ENCODE results near the gene RNF150.
"Not testable (repeated sequence)": the region's sequence is repeated elsewhere in the genome, so short reads cannot be mapped to it uniquely, and the experiment has no call there.

The RNF150 gene

DNA sequence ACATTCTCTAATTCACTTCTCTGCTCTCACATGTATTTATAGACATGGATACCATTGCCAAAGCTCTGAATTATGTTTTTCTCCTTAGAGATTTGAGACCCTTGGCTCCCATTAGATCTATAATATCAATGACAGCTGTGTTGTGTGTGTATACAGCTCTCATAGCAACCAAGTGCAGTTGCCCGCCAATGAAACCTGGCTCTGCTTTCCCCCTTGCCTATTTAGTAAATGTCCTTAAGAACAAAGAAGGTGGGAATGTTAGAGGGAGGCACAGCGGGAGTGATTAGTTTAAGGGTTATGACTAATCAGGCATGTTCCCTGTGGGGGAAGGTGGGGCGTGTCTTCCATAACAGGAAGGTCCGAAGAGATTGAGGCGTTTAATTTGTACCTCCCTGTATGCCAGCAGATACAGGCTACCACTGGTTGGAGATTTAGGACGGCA lies 276.6 kb downstream of the RNF150 start:
- DNase-seq: no peak

DNA sequence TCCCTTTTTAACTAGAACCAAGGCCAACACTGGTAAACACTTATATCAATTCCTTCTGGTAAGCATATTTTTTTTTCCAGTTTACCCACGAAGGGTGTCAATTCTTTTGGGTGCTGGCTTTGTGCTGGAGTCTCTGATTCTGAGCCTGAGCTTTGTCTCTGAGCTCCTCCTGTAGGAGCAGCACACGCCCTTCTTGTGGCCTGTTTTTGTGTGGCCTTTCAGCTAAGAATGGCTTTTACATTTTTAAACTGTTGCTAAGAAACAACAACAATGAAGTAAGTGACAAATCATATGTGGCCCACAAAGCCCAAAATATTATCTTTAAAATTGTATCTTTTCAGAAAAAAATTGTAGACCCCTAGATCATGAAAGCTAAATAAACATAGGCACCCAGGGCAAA lies 279.1 kb downstream of the RNF150 start:
- no peak for DNase-seq

DNA sequence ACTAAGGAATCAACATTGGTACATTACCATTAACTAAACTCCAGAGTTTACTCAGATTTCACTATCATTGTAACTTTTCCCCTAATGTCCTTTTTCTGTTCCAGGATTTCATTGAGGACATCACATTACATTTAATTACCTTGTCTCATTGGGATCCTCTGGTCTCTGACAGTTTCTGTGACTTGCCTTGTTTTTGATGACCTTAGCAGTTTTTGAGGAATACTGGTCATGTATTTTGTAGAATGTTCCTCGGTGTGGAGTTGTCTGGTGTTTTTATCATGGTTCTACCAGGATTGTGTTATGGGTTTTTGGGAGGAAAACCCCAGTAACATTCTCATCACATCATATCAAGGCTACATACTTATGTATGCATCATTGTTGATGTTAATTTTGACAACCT lies 281.5 kb downstream of the RNF150 start:
- DNase-seq: no peak

DNA sequence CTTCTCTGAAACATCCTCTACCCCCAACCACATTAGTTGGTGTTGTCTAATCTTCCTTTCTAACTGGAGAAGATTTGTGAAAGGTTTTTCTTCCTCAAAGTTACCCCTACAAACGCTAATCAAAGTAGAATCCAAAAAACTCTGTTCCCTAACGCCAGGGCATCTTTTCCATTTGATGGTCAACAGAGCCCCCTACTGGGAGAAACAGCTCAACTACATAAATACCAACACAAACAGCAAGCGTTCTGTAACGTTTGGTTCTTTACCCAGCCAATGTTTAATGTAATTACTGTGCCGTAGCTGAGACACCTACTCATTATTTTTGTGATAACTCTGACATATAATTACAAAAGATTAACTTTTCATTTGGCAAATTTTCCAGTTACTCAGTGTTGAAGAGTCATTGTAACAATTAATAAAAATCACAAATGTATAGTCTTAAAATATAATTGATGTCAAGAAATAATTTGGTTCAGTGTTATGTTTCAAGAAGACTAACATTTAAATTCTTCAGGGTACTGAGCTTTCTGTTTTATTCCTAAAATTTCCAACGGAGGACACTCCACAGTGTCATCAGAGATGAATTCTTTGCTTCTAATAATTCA lies 282.1 kb downstream of the RNF150 start:
- peak; percentile 1 for DNase-seq

DNA sequence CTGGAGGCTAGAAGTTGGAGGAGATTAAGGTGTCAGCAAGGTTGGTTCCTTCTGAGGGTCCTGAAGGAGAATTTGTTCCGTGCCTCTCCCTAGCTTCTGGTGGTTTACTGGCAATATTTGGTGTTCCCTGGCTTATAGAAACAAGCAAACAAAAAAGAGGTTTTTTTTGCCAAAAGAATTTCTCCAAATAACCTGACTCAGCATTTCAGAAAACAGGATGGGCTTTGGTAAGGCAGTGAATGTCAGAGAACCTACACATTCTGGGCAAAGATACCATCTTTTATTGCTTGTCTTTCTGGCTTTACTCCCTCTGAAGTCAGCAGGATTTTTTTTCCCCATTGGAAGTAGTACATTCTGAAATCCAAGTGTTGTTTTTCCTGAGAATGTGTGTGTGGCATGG lies 283.7 kb downstream of the RNF150 start:
- DNase-seq: no peak

GRCh38 chr4:140846736-140847135 lies 286.5 kb downstream of the RNF150 start:
- DNase-seq: no peak

DNA sequence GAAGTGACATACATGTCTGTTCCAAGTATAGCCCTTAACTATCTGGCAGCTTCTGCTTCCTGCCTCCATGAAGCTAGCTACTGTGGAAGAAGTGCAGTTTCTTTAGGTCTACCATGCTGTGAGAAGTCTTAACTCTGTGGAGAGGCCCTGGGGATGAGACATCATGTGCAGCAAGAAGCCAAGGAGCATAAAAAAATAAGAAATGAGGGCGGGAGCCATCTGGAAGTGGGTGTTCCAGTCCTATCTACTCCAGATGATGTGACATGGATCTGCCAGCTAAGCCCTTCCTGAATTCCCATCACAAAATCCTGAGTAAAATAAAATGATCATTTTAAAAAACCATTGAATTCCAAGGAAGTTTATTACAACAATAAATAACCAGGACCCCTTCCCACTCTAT lies 289.2 kb downstream of the RNF150 start:
- no peak for DNase-seq

DNA sequence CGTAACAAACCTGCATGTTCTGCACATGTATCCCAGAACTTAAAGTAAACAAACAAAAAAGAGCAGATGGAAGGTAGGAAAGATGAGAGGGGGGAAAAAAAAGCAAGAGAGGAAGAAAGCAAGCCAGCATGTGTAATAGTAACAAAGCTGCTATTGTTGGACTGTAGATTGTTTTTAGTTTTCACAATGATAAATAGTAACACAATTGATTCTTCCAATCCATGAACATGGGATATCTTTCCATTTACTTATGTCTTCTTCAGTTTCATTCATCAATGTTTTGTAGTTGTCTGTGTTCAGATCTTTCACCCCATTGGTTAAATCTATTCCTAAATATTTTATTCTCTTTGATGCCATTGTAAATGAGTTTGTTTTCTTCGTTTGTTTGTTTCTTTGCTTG lies 292.1 kb downstream of the RNF150 start:
- DNase-seq: no peak

DNA sequence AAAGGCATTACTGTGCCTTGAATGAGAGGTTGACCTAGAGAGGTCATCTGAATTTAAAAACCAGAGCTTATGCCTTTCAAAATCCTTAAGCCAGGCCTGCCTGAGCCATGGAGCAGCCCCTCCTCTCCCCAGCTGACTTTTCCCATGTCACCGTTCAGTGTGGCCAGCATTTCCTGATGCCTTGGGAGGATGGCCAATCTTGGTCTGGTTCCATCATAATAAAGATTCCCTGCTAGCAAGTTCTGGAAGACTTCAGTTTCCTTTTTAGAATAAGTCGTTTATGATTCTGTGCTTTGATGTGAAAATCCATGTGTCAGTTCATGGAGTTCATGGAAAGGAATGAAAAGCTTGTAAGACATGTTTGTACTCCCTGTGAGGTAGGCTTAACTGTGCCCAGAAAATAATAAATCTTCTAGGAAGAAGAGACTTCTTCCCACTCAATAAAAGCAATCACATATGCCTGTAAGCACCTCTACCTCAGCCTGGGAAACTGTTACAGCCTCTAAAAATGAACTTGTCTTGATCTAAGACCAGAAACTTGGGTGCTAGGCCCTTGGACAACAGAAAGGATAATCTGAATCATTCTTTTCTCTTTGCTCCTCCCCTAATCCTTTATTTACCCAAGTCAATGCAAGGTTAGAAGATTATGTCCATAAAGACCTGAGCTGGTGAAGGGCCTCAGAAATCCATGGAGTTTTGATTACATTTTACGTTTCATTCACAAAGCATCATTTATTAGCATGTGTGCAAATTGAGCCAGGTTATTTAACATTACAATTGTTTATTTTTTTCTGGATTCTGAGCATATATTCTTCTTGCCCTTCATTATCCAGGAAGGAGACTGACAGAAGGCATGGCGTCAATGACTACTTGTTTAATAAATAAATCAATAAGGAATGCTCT lies 293.1 kb downstream of the RNF150 start:
- DNase-seq: no peak

GRCh38 chr4:140839406-140839805 lies 293.9 kb downstream of the RNF150 start:
- DNase-seq: no peak

- DNase-seq: no peak
These were observed 295.5 kb downstream of the RNF150 start for GRCh38 chr4:140837736-140838135.

DNA sequence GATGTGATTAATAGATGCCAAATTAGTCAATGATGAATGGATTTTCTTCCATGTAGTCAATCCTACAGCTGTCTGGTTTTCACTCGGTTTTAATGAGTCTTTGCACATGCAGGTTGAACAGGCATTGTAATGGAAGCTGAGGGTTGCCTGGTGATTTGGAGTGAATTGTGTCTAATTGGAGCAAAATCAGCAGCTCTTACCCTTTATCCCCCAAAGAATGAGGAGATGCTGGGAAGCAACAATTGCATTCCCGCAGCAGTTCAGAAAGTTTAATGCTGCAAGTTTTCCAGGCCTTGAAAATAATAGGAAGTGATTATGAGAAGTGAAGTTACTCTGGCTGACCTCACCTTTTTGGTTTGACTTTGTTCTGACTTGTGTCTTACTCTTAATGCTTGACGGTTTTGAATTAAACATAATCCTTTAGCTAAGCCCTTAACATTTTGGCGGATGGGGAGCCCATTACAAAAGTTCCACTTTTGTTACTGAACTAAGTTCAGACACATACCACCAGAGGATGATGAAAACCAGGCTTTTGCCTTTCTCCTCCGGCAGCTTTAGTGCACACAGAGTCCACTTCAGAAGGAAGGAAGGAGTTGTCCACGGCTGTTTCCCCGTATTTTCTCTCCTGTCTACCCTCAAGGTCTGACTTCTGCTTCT lies 298.3 kb downstream of the RNF150 start:
- DNase-seq: no peak

- no peak for DNase-seq
These were observed 300.0 kb downstream of the RNF150 start for GRCh38 chr4:140833280-140833679.

- no peak for DNase-seq
These were observed 303.4 kb downstream of the RNF150 start for GRCh38 chr4:140829825-140830224.

DNA sequence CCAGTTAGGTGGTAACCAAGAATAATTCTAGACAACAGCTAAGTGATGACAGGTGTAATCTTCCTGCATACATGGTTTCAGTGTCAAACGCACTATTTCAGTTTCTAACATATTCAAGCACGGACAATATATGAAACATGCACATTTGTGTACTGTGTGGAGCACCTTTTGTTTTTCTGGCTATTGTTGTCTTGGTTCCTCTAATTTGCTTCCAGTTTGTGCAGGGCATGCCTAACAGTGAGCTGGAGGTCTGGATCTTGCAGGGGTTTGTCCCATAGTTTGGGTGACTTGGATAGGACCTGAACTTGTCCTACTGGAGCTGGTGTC lies 306.6 kb downstream of the RNF150 start:
- no peak for DNase-seq

DNA sequence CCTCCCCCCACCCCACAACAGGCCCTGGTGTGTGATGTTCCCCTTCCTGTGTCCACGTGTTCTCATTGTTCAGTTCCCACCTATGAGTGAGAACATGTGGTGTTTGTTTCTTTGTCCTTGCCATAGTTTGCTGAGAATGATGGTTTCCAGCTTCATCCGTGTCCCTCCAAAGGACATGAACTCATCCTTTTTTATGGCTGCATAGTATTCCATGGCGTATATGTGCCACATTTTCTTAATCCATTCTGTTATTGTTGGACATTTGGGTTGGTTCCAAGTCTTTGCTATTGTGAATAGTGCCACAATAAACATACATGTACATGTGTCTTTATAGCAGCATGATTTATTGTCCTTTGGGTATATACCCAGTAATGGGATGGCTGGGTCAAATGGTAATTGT lies 312.7 kb downstream of the RNF150 start:
- DNase-seq: not testable (repeated sequence)

GRCh38 chr4:140819610-140820009 lies 313.7 kb downstream of the RNF150 start:
- no peak for DNase-seq

DNA sequence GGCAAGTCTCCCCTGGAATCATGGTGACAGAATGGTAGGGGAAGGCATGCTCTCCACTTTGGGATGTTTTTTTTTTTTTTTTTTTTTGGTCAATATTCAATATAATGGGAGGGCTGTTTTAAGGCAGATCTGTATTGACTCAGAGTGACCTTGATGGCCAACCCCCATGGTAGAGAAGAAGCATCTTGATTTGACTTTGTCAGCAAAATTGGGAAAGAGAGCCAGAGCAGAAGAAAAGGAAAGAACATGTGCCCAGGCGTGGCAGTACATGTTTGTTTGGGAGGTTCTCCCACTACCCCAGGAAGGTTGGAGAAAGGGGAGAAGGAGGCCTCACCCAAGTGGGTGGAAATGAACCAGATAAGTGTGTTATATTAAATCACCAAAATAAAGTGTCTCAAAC lies 314.8 kb downstream of the RNF150 start:
- DNase-seq: no peak

DNA sequence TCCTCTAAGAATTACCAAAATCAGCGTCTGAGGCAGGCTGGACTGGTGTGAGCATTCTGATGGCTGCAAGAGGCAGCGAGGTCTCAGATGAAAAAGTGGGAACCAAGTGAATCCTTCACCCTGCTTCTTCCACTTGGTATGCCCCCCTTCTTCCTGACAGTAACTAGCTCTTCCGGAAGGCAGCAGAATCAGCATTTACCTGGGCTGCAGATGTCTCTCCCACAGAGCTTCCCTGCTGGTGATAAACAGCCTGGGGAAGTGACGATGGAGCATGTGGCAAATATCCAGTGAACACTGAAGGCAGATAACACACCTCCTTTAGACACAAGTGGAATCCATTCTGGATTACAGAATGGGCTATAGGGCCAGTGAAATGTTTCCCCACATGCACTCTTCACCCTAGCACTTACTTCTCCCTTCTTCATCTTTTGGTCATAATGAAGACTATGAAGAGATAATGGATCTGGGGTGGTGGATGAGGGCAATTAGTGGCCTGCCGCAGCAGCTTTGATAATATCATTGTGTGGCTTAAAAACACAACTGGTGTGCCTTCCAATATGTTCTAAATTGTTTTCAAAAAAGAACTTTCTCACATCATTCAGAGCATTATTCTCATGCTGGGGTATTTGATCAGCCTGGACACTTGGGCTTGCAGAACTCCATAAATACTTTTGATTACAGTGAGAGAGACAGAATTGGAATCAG lies 316.3 kb downstream of the RNF150 start:
- DNase-seq: no peak

GRCh38 chr4:140813804-140814203 lies 319.5 kb downstream of the RNF150 start:
- no peak for DNase-seq

GRCh38 chr4:140812916-140813315 lies 320.4 kb downstream of the RNF150 start:
- no peak for DNase-seq

GRCh38 chr4:140811429-140811828 lies 321.8 kb downstream of the RNF150 start:
- no peak for DNase-seq

GRCh38 chr4:140810591-140811169 lies 322.6 kb downstream of the RNF150 start:
- not testable (repeated sequence) for DNase-seq
